ENCODE data around the gene UBAC2.

UBAC2 gene

GRCh38 chr13:99250982-99251825, 50.5 kb downstream of the UBAC2 start:
- DNase-seq, result no peak

GRCh38 chr13:99251921-99252320, 51.3 kb downstream of the UBAC2 start:
- DNase-seq, result no peak

GRCh38 chr13:99254830-99255229, 54.2 kb downstream of the UBAC2 start:
- no peak for DNase-seq

- no peak for DNase-seq
Observed at GRCh38 chr13:99255271-99255670, 54.6 kb downstream of the UBAC2 start.

- no peak for DNase-seq
Observed at GRCh38 chr13:99256283-99256682, 55.6 kb downstream of the UBAC2 start.

- no peak for DNase-seq
Observed at GRCh38 chr13:99256709-99257108, 56.1 kb downstream of the UBAC2 start.

GRCh38 chr13:99257291-99257690, 56.6 kb downstream of the UBAC2 start:
- DNase-seq, result no peak

GRCh38 chr13:99258210-99258860, 57.7 kb downstream of the UBAC2 start, which contains the start of gene GPR18:
GPR18 (minus strand) TSS chr13:99258379; CDS start chr13:99255872, 2,507 bp downstream.
- peak; percentile 40 for DNase-seq

- DNase-seq, result no peak
Observed at GRCh38 chr13:99258946-99259345, 58.3 kb downstream of the UBAC2 start.

GRCh38 chr13:99260216-99260615, 59.6 kb downstream of the UBAC2 start:
- DNase-seq, result no peak

- no peak for DNase-seq
Observed at GRCh38 chr13:99261059-99261458, 60.4 kb downstream of the UBAC2 start.

- no peak for DNase-seq
Observed at GRCh38 chr13:99263126-99263785, 62.6 kb downstream of the UBAC2 start.

GRCh38 chr13:99264051-99264450, 63.4 kb downstream of the UBAC2 start:
- DNase-seq, result no peak

GRCh38 chr13:99265162-99265800, 64.6 kb downstream of the UBAC2 start:
- peak; percentile 45 for DNase-seq

GRCh38 chr13:99265821-99266426, 65.3 kb downstream of the UBAC2 start:
- no peak for DNase-seq

GRCh38 chr13:99266827-99267226, 66.2 kb downstream of the UBAC2 start:
- no peak for DNase-seq

GRCh38 chr13:99267927-99268326, 67.3 kb downstream of the UBAC2 start:
- no peak for DNase-seq

GRCh38 chr13:99268822-99269221, 68.2 kb downstream of the UBAC2 start:
- no peak for DNase-seq

GRCh38 chr13:99269627-99270241, 69.1 kb downstream of the UBAC2 start:
- peak; percentile 28 for DNase-seq

GRCh38 chr13:99270518-99270917, 69.9 kb downstream of the UBAC2 start:
- DNase-seq, result no peak

- no peak for DNase-seq
Observed at GRCh38 chr13:99271249-99271648, 70.6 kb downstream of the UBAC2 start.

- no peak for DNase-seq
Observed at GRCh38 chr13:99272481-99272880, 71.8 kb downstream of the UBAC2 start.

All from activated naive CD4-positive, alpha-beta T cell treated with Interleukin-2 at 50 U/mL for 16 hours (primary cell).